B cell (primary cell): ENCODE measurements around the gene SLC39A11. TPM values are rescaled to one million over a fixed set of nuclear protein-coding genes. Genes with fewer than 3 reads are reported as not detected.

Source experiments
- ATAC-seq: fragments of 200-7000 bp; cut with Tn5 transposase; one replicate; pipeline ENCODE4 v1.10.0; 2021; ENCODE audit warnings: low read depth, mild to moderate bottlenecking, moderate number of reproducible peaks, moderate library complexity
- CTCF ChIA-PET: fragments of 350-600 bp; sonication (Branson Sonifier 250); formaldehyde crosslinking; loops from one replicate; lab custom pipeline; 2021; ENCODE audit warnings: antibody characterized with exemption, inconsistent platforms; lab: Charles Lee
- POLR2A ChIA-PET: fragments of 350-600 bp; sonication (Branson Sonifier 250); formaldehyde crosslinking; loops from one replicate; lab custom pipeline; 2021; ENCODE audit warnings: antibody characterized with exemption; lab: Charles Lee
- DNase-seq: peaks from one replicate; pipeline ENCODE4 v3.0.0; 2013
- H2AFZ ChIP-seq: 2 replicates; pipeline ENCODE4 v1.6.1; 2012; ENCODE audit warnings: mild to moderate bottlenecking, low read depth, low read length; ENCODE audit not compliant: insufficient read depth, poor library complexity, severe bottlenecking
- H3K27ac ChIP-seq, 2 donors: 1 replicate in 1 of 2; 2 replicates in 1 of 2; pipeline ENCODE4 v1.5.1; 2012 to 2013; ENCODE audit warnings: low read length in 2 of 2, mild to moderate bottlenecking in 2 of 2, moderate library complexity in 1 of 2
- H3K27me3 ChIP-seq, 4 experiments: fragments of 200-600 bp in 1 of 4; sonication (generic) in 1 of 4; replicated peaks in 1 of 4; 1 replicate in 2 of 4; 2 replicates in 2 of 4; pipeline versions ENCODE4 v1.6.1 to v1.7.0; 2013 to 2016; ENCODE audit warnings: low read length in 3 of 4, mild to moderate bottlenecking in 2 of 4, mixed read lengths in 1 of 4, moderate library complexity in 1 of 4; ENCODE audit not compliant: insufficient read depth in 4 of 4, control insufficient read depth in 3 of 4; ENCODE audit errors: control extremely low read depth in 1 of 4
- H3K36me3 ChIP-seq, 2 experiments: replicated peaks in 1 of 2; 1 replicate in 1 of 2; 2 replicates in 1 of 2; pipeline versions ENCODE4 v1.6.1 to v1.7.1; 2013; ENCODE audit warnings: low read length in 1 of 2; ENCODE audit not compliant: insufficient read depth in 2 of 2, control insufficient read depth in 1 of 2; ENCODE audit errors: control extremely low read depth in 1 of 2, extremely low read depth in 1 of 2
- H3K4me1 ChIP-seq, 2 donors: fragments of 200-600 bp in 1 of 2; sonication (generic) in 1 of 2; 1 replicate in 1 of 2; 2 replicates in 1 of 2; pipeline versions ENCODE4 v1.5.1 to v1.6.1; 2013 to 2017; ENCODE audit warnings: low read length in 2 of 2; ENCODE audit not compliant: control insufficient read depth in 2 of 2, insufficient read depth in 2 of 2
- H3K4me2 ChIP-seq: replicated peaks from 2 replicates; pipeline ENCODE3; 2012; ENCODE audit warnings: mild to moderate bottlenecking, low read depth, low read length; ENCODE audit not compliant: poor library complexity, severe bottlenecking
- H3K4me3 ChIP-seq, 5 experiments: fragments of 200-600 bp in 1 of 5; sonication (generic) in 1 of 5; 1 replicate in 3 of 5; 2 replicates in 2 of 5; pipeline versions ENCODE4 v1.5.1 to v1.7.0; 2011 to 2016; ENCODE audit warnings: low read length in 4 of 5, mild to moderate bottlenecking in 4 of 5, low read depth in 2 of 5, control low read depth in 1 of 5, moderate library complexity in 1 of 5; ENCODE audit not compliant: insufficient read depth in 1 of 5; ENCODE audit errors: control extremely low read depth in 1 of 5, extremely low read depth in 1 of 5
- H3K79me2 ChIP-seq: fragments of 200-600 bp; sonication (generic); one replicate; pipeline ENCODE4 v1.6.0; 2016; ENCODE audit warnings: low read length; ENCODE audit not compliant: control insufficient read depth, insufficient read depth
- H3K9ac ChIP-seq: fragments of 200-600 bp; sonication (generic); 2 replicates; pipeline ENCODE4 v1.6.1; 2017; ENCODE audit warnings: mild to moderate bottlenecking, low read length, moderate library complexity
- H3K9me3 ChIP-seq, 3 donors: one replicate each; pipeline versions ENCODE4 v1.6.1 to v1.7.1; 2013; ENCODE audit warnings: low read length in 2 of 3; ENCODE audit not compliant: control insufficient read depth in 2 of 3, insufficient read depth in 1 of 3; ENCODE audit errors: control extremely low read depth in 1 of 3
- H4K20me1 ChIP-seq: 2 replicates; pipeline ENCODE4 v1.6.0; 2012; ENCODE audit warnings: mild to moderate bottlenecking, low read length; ENCODE audit not compliant: insufficient read depth, control insufficient read depth, poor library complexity, severe bottlenecking
- H3K27ac Mint-ChIP-seq: one replicate; pipeline ENCODE4 v1.8.0; 2021; ENCODE audit warnings: mixed read lengths
- H3K27me3 Mint-ChIP-seq: one replicate; pipeline ENCODE4 v1.8.0; 2021; ENCODE audit warnings: mixed read lengths
- H3K4me1 Mint-ChIP-seq: one replicate; pipeline ENCODE4 v1.8.0; 2021; ENCODE audit warnings: mixed read lengths
- H3K4me3 Mint-ChIP-seq: one replicate; pipeline ENCODE4 v1.8.0; 2021; ENCODE audit warnings: mixed read lengths
- H3K9me3 Mint-ChIP-seq: one replicate; pipeline ENCODE4 v1.8.0; 2022; ENCODE audit warnings: mixed read lengths; ENCODE audit not compliant: insufficient read depth
- CTCF ChIP-seq: fragments of 200-600 bp; IDR thresholded peaks from one replicate; pipeline ENCODE4 v1.8.0; 2022; ENCODE audit warnings: antibody characterized with exemption, mild to moderate bottlenecking
- EZH2 ChIP-seq: IDR thresholded peaks from 2 replicates; pipeline ENCODE4 v1.6.1; 2012; ENCODE audit warnings: borderline replicate concordance, low read depth, mild to moderate bottlenecking, moderate library complexity, low read length; ENCODE audit not compliant: insufficient read depth, poor library complexity, severe bottlenecking
- WGBS: methylation state at CpG from one replicate; pipeline ENCODE4 v1.1.5; 2013; ENCODE audit warnings: missing lambda C conversion rate; ENCODE audit not compliant: insufficient coverage; 5-methylcytosine and 5-hydroxymethylcytosine counted together
- intact Hi-C: fragments of 100-400 bp; cut with micrococcal nuclease; formaldehyde crosslinking; loops from one replicate; pipeline ENCODE4 v1.10.0; 2022
- polyA plus RNA-seq: library from polyadenylated mRNA; depleted of rRNA; stranded (reverse); fragments of >200 nt; gene quantifications from 2 replicates; pipeline ENCODE4 v1.2.3, GENCODE V29; 2012
- total RNA-seq, 2 donors: library from RNA; stranded (reverse); fragments of 120-200 nt in 1 of 2; gene quantifications; 1 replicate in 1 of 2; 2 replicates in 1 of 2; pipeline versions ENCODE4 v1.2.3 to v1.2.4, GENCODE V29; 2013 to 2022

The SLC39A11 gene
- total and polyA plus RNA-seq, 2 donors (not counting 1 experiment from before 2014, with no cell fraction given): 6.9 to 39.6 TPM

GRCh38 chr17:73048170-73048569, 44.3 kb downstream of the SLC39A11 start:
- H2AFZ ChIP-seq: no peak overlapping the region
- Mint-ChIP-seq H3K4me3 (no peak overlapping the region), H3K27me3 (no peaks in the 10 kb centered on the region), H3K27ac (no peak overlapping the region), H3K4me1 (peaks cover 3% of the 10 kb centered on the region), H3K9me3 (no peaks in the 10 kb centered on the region)
- ChIA-PET POLR2A (no interaction called here), CTCF (no interaction called here)
- H3K4me1 ChIP-seq: no peaks in the 10 kb centered on the region
- no peak for ATAC-seq
- no peak overlapping the region for H3K4me2 ChIP-seq
- H3K27me3 ChIP-seq: no peaks in the 10 kb centered on the region
- no peak for DNase-seq
- H3K4me3 ChIP-seq: no peak overlapping the region
- H3K27ac ChIP-seq: no peak overlapping the region
- H3K9me3 ChIP-seq: no peaks in the 10 kb centered on the region
- H4K20me1 ChIP-seq: peaks cover 3% of the 10 kb centered on the region
- no peaks in the 10 kb centered on the region for H3K36me3 ChIP-seq
- intact Hi-C loops: no loop called here
- 100% methylated on average over 1 of the region's 4 CpGs for WGBS
- TF ChIP-seq CTCF (no peak), EZH2 (no peak)
- H3K79me2 ChIP-seq: peaks cover 8% of the 10 kb centered on the region
- no peak overlapping the region for H3K9ac ChIP-seq

GRCh38 chr17:73045724-73046123, 46.8 kb downstream of the SLC39A11 start:
- Histone ChIP-seq H3K9me3 (peaks cover 0 to 11% (median 0%) of the 10 kb centered on the region in 3 donors), H3K4me1 (no peaks in the 10 kb centered on the region), H3K36me3 (no peaks in the 10 kb centered on the region), H3K4me2 (no peak overlapping the region), H3K9ac (no peak overlapping the region), H4K20me1 (peaks cover 3% of the 10 kb centered on the region), H3K4me3 (no peak overlapping the region), H3K79me2 (peaks cover 8% of the 10 kb centered on the region), H3K27ac (no peak overlapping the region), H2AFZ (no peak overlapping the region), H3K27me3 (no peaks in the 10 kb centered on the region)
- Mint-ChIP-seq H3K27me3 (no peaks in the 10 kb centered on the region), H3K9me3 (peaks cover 7% of the 10 kb centered on the region), H3K4me1 (peaks cover 3% of the 10 kb centered on the region), H3K27ac (no peak overlapping the region), H3K4me3 (no peak overlapping the region)
- intact Hi-C loops: no loop called here
- ChIA-PET POLR2A (no interaction called here), CTCF (no interaction called here)
- 100% methylated on average over 1 of the region's 4 CpGs for WGBS
- DNase-seq: no peak
- no peak for ATAC-seq
- no peak for TF ChIP-seq EZH2
- no peak for TF ChIP-seq CTCF
